ENCODE measurements around the gene ZBED4.
"Not testable (repeated sequence)": the region's sequence is repeated elsewhere in the genome, so short reads cannot be mapped to it uniquely, and the experiment has no call there.

Gene ZBED4

GRCh38 chr22:49852898-49853894, at the start of gene ZBED4:
Gene ZBED4 (plus strand): TSS chr22:49853844. CDS start chr22:49883663, 29,819 bp downstream.
- DNase-seq = peak; percentile 97

GRCh38 chr22:49807129-49807528, 46.5 kb upstream of the ZBED4 start:
- DNase-seq = no peak

GRCh38 chr22:49807780-49808708, 45.6 kb upstream of the ZBED4 start:
- peak; percentile 51 for DNase-seq

GRCh38 chr22:49810363-49811019, 43.2 kb upstream of the ZBED4 start:
- no peak for DNase-seq

- DNase-seq = no peak
These were observed 42.4 kb upstream of the ZBED4 start for GRCh38 chr22:49811020-49811791.

GRCh38 chr22:49812838-49813237, 40.8 kb upstream of the ZBED4 start:
- no peak for DNase-seq

- DNase-seq = no peak
These were observed 39.4 kb upstream of the ZBED4 start for GRCh38 chr22:49814164-49814686.

- DNase-seq = no peak
These were observed 38.8 kb upstream of the ZBED4 start for GRCh38 chr22:49814856-49815255.

GRCh38 chr22:49815641-49816091, 38.0 kb upstream of the ZBED4 start:
- DNase-seq = no peak

- DNase-seq = no peak
These were observed 36.3 kb upstream of the ZBED4 start for GRCh38 chr22:49817359-49817758.

- no peak for DNase-seq
These were observed 32.7 kb upstream of the ZBED4 start for GRCh38 chr22:49820984-49821383.

- not testable (repeated sequence) for DNase-seq
These were observed 31.9 kb upstream of the ZBED4 start for GRCh38 chr22:49821741-49822140.

- DNase-seq = no peak
These were observed 30.2 kb upstream of the ZBED4 start for GRCh38 chr22:49823289-49824045.

- no peak for DNase-seq
These were observed 29.3 kb upstream of the ZBED4 start for GRCh38 chr22:49824185-49824925.

- DNase-seq = no peak
These were observed 28.7 kb upstream of the ZBED4 start for GRCh38 chr22:49824936-49825335.

- no peak for DNase-seq
These were observed 28.2 kb upstream of the ZBED4 start for GRCh38 chr22:49825436-49825835.

GRCh38 chr22:49825944-49826602, 27.6 kb upstream of the ZBED4 start:
- DNase-seq = peak; percentile 61

GRCh38 chr22:49826603-49827270, 26.9 kb upstream of the ZBED4 start:
- DNase-seq = peak; percentile 53

- peak; percentile 30 for DNase-seq
These were observed 26.3 kb upstream of the ZBED4 start for GRCh38 chr22:49827271-49827852.
